NB4 (cell line): ENCODE data around the gene SQOR.

Experiments
- DNase-seq: peaks from one replicate; pipeline ENCODE4 v3.0.0; 2010; ENCODE audit warnings: low read depth
- H3K4me3 ChIP-seq: one replicate; pipeline ENCODE4 v1.5.1; 2011; ENCODE audit warnings: mild to moderate bottlenecking, low read depth, low read length, moderate library complexity
- CTCF ChIP-seq: IDR thresholded peaks from one replicate; pipeline ENCODE4 v1.5.1; 2012; ENCODE audit warnings: low read depth, low read length
- MAX ChIP-seq: IDR thresholded peaks from 2 replicates; pipeline ENCODE4 v1.6.1; 2011; ENCODE audit warnings: low read depth, low read length
- MYC ChIP-seq: IDR thresholded peaks from 2 replicates; pipeline ENCODE4 v1.6.1; 2011; ENCODE audit warnings: low read depth, low read length
- POLR2A ChIP-seq: IDR thresholded peaks from 2 replicates; pipeline ENCODE4 v1.6.1; 2011; ENCODE audit warnings: mild to moderate bottlenecking; ENCODE audit not compliant: insufficient read length; ENCODE audit errors: extremely low read depth

SQOR gene

GRCh38 chr15:45603881-45604280 is 30.9 kb upstream of the SQOR start:
- H3K4me3 ChIP-seq: no peak overlapping the region
- DNase-seq: no peak
- TF ChIP-seq MYC: no peak
- no peak for TF ChIP-seq CTCF
- no peak for TF ChIP-seq MAX
- TF ChIP-seq POLR2A: no peak

GRCh38 chr15:45604326-45604725 is 30.5 kb upstream of the SQOR start:
- TF ChIP-seq POLR2A (no peak), MAX (no peak), MYC (no peak), CTCF (no peak)
- no peak overlapping the region for H3K4me3 ChIP-seq
- peak; percentile 11 for DNase-seq

- H3K4me3 ChIP-seq: no peak overlapping the region
- DNase-seq: no peak
- TF ChIP-seq POLR2A (no peak), MYC (no peak), MAX (no peak), CTCF (no peak)
These were observed 28.4 kb upstream of the SQOR start for GRCh38 chr15:45606413-45606812.

GRCh38 chr15:45606841-45607240 is 28.0 kb upstream of the SQOR start:
- TF ChIP-seq MYC: no peak
- TF ChIP-seq POLR2A: no peak
- TF ChIP-seq MAX: no peak
- no peak for TF ChIP-seq CTCF
- DNase-seq: no peak
- no peak overlapping the region for H3K4me3 ChIP-seq

- H3K4me3 ChIP-seq: no peak overlapping the region
- peak; percentile 22 for TF ChIP-seq CTCF
- no peak for TF ChIP-seq POLR2A
- TF ChIP-seq MAX: no peak
- DNase-seq: peak; percentile 40
These were observed 23.5 kb upstream of the SQOR start for GRCh38 chr15:45611305-45611704.

GRCh38 chr15:45612790-45613415 is 21.9 kb upstream of the SQOR start:
- no peak for TF ChIP-seq CTCF
- no peak overlapping the region for H3K4me3 ChIP-seq
- DNase-seq: no peak
